GM19035 (cell line): ENCODE data around the gene C9orf152.
"Not testable (repeated sequence)": the region's sequence is repeated elsewhere in the genome, so short reads cannot be mapped to it uniquely, and the experiment has no call there.

Experiments
- ATAC-seq: cut with Tn5 transposase; IDR thresholded peaks from one replicate; pipeline ENCODE4 v1.9.1; 2021; ENCODE audit not compliant: unreplicated experiment

C9orf152 gene

DNA sequence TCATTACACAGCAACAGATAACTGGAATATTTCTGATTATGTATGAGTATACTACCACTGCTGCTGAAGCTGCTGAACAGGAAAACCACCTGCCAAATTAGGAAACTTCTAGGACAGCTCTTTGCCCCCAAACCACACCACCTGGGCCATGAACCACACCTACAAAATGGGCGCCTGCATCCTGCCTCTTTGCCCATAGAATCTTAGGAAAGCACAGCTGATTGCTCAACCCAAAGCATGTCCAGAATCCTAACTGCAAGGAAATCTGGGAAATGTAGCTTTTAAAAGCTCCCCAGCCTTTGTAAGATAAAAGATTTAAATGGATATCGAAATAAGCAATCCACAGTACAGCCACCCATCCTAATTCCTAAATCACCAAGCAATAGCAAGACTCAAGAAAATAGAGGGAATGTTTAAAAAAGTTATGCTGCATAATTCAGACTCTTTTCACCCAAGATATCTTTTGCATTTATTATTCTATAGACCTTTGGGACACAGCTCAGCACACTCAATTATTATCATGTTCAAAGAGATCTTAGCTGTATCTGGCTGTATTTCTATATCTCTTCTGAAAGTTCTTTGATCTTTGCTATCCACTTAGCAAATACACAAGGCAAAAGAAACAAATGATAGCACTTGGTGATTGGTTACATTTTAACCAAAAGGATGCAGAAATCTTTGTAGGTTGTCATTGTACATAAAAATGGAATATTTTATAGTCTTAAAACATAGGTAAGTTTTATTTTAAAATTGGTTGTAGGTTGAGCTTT, 6.8 kb upstream of the C9orf152 start:
- no peak for ATAC-seq

DNA sequence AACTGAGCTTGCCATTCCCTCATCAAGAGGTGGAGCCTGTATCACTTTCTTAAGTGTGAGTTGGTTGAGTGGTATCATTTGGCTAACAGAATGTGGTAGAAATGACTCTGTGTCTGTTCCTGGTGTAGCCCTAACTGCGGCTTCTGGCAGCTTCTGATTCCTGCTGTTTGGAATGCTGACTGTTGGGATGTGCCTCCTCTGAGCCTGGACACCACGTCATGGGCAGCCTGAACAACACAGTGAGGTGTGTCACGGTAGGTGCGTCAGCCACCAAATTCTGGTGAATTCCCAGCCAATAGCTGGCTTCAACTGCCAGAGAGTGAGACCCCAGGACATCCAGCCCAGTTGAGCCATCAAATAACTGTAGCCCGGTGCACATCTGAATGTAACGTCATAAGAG, 6.1 kb upstream of the C9orf152 start:
- no peak for ATAC-seq

DNA sequence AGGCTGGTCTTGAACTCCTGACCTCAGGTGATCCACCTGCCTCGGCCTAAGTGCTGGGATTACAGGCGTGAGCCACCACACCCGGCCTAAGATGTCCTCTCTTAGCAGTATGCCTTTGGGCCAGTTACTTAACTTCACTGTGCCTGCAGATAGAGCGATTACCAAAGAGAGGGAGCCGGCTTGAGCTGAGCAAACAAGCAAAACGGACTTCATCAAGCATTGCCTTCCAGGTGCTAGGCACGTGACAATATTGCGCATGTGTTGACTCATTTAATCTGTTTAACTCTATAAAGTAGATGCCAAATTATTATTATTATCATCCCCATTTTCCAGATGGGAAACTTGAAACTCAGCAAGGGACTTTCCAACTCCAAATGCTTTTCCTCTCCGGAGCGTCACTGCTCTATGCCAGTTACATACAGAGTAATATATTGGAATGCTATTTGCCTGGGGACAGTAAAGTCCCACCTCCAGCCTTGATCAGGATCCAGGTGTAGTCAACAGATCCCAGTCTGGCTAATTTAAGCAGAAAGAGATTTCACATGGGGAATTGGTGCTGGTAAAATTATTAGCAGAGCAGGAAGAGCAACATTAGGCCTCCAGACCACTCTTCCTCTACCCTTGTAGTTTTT, 5.6 kb upstream of the C9orf152 start:
- no peak for ATAC-seq

DNA sequence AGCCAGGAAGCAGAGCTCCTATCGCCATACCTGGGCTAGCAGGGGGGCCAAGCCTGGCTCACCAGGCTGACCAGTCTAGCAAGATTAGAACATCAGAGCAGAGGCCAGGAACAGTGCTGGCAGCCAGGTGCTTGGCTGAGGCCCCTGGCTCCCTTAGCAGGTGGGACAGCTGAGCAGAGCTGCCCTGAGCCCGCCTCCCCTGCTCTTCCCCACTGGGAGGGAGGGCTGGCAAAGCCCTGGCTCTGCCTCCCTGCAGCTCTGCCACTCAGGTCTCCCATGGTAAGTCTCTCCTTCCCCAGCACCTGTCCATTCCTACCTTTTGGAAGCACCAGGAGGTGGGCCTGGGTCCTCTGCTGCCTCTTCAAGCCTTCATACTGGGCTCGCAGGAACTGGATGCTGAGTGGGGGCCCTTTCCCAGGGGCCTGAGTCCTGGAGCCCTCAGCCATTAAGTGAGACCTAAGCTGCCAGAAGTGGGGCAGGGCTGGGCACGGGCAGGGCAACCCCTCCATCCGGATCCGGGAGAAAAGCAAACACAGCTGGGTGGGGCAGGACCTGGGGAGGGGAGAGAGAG, 803 bp downstream of the C9orf152 start:
- no peak for ATAC-seq

GRCh38 chr9:110206389-110206788, 1.6 kb downstream of the C9orf152 start:
- ATAC-seq, result no peak

DNA sequence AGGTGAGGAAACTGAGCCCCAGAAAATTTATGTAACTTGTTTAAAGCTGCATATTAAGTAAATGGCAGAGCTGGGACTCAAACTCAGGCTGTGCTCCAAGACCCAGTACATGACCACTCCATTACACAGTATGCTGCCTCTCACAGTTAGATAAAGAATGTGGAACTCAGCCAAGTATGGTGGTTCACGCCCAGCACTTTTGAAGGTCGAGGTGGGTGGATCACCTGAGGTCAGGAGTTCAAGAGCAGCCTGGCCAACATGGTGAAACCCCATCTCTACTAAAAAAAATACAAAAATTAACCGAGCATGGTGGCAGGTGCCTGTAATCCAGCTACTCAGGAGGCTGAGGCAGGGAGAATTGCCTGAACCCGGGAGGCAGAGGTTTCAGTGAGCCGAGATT, 2.3 kb downstream of the C9orf152 start:
- ATAC-seq, result not testable (repeated sequence)

DNA sequence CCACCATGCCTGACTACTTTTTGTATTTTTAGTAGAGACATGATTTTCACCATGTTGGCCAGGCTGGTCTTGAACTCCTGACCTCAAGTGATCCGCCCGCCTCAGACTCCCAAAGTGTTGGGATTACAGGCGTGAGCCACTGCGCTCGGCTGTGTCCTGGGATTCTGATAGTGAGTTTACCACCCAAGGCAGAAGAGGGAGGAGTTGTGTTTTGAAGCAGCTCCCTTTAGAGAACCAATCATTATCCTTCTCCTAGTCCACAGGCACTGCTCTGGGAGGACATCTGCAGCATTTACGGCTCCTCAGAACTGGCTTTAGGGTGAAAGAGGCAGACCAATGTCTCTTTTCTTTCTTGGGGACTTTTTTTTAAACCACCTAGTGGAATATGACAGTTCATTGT, 5.7 kb downstream of the C9orf152 start:
- ATAC-seq, result no peak

- no peak for ATAC-seq
Observed at GRCh38 chr9:110199643-110200042, 8.3 kb downstream of the C9orf152 start.

DNA sequence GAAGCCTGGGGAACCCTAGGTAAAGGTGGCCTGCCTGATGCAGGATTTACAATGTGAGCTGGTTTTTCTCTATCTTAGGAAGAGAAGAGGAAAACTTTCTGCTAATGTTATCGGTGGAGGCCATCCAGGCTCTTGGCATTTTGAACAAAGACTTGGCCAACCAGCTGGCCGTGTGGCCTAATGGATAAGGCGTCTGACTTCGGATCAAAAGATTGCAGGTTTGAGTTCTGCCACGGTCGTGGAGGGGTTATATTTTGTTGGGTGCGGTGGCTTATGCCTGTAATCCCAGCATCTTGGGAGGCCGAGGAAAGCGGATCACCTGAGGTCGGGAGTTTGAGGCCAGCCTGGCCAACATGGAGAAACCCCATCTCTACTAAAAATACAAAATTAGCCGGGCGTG, 9.6 kb downstream of the C9orf152 start:
- no peak for ATAC-seq

GRCh38 chr9:110197330-110198187, 10.4 kb downstream of the C9orf152 start:
- ATAC-seq, result no peak

DNA sequence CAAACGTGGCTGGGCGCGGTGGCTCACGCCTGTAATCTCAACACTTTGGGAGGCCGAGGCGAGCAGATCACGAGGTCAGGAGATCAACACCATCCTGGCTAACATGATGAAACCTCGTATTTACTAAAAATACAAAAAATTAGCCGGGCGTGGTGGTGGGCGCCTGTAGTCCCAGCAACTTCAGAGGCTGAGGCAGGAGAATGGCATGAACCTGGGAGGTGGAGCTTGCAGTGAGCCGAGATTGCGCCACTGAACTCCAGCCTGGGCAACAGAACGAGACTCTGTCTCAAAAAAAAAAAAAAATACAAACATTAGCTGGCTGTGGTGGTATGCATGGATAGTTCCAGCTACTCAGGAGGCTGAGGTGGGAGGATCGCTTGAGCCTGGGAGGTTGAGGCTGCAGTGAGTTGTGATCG, 11.9 kb downstream of the C9orf152 start:
- ATAC-seq, result not testable (repeated sequence)

DNA sequence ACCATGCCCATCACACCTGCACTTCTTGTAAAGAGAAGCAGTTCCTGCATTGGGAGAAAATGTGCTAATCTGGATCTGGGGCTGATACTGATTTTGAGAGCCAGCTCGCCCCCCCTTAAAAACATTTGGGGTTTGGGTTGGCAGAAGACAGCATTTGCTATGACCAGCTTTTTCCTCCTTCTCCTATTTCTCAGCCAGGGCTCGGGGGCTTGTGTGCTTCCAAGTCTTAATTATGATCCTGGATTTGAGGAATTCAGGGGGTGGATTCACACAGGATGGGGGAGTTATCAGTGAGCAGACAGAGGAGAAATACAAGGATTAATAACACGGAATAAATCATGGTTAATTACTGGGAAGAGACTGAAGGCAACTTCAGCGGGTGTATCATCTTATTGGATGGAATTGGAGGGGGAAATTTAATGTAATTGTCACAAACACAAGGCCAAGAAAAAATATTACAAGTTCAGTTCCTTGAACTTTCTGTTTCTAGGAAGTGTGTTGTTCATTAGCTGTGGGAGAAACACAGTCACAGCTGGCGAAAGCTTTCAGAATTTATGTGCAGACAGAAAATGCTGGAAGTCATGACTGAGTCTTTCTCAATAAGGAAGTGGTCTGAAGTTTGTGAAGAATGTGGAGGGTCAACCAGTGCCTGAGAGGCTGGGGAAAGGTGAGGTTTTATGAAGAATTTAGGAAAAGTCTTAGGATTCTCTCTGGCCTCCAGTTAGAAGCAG, 15.3 kb downstream of the C9orf152 start:
- ATAC-seq, result no peak

DNA sequence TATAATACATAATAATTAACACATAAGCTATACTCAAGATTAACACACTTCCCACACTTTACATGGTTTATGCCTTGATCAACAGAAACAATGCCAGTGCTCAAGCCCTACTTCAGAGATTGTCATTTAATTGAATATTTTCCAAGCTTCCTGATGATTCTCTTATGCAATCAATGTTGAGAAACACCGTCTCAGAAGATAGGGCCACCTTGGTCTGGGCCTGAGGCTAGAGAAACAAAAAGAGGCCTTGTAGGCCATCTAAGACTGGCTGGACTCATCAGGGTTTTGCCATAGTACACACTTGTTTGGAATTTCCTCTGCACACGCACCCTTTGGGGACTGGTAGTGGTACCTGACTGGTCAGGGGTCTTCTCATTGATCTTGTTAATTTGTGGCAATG, 16.3 kb downstream of the C9orf152 start:
- ATAC-seq, result no peak

- no peak for ATAC-seq
Observed at GRCh38 chr9:110189559-110190320, 18.2 kb downstream of the C9orf152 start.

GRCh38 chr9:110188991-110189390, 19.0 kb downstream of the C9orf152 start:
- no peak for ATAC-seq

DNA sequence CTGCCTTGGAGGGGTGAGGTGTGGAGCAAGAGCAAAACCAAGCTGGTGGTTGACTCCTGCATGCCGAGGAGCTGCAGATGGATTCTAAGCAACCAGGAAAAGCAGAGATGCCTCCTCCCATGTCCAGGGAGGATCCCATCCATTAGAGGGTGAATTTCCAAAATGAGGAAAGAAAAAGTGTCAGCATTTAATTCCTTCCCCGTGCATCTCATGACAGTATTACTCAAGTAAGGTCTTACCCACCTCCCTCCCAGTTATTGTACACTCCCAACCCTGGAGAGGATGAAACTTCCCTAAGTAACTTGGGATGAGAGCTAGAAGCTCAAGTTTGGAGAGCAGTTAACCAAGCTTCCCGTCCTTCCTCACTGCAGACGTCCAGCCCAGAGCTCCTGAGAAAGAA, 19.9 kb downstream of the C9orf152 start:
- ATAC-seq, result no peak

GRCh38 chr9:110187126-110187525, 20.8 kb downstream of the C9orf152 start:
- no peak for ATAC-seq

DNA sequence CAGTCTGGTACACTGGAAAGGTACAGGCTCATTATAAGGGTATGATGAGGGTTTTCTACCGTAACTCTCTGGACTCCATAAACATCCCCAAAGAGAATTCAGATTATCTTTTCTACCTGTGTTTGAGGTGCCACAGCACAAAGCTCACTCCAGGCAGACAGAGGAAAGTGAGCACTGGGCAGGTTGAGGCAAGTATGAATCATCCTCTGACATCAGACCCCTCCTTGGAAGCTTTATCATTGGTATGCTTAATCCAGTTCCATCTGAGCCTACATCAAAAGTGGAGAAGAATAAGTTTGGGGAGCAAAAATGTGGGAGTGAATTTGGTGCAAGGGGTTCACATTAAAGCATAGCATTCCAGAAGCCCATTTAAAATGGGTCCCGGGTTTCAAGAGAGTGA, 21.7 kb downstream of the C9orf152 start:
- ATAC-seq, result no peak

GRCh38 chr9:110185806-110186205, 22.2 kb downstream of the C9orf152 start:
- no peak for ATAC-seq
